ENCODE results near the gene RNF151. TPM values are rescaled to one million over a fixed set of nuclear protein-coding genes. Genes with fewer than 3 reads are reported as not detected.
"Not testable (repeated sequence)": the region's sequence is repeated elsewhere in the genome, so short reads cannot be mapped to it uniquely, and the experiment has no call there.

The RNF151 gene
- polyA plus RNA-seq, 1 donor = not detected

- no peak for DNase-seq
Observed at GRCh38 chr16:1938910-1939309, 27.7 kb upstream of the RNF151 start.

- not testable (repeated sequence) for DNase-seq
Observed at GRCh38 chr16:1939833-1940232, 26.8 kb upstream of the RNF151 start.

- DNase-seq = no peak
Observed at GRCh38 chr16:1940273-1941161, 26.1 kb upstream of the RNF151 start.

- DNase-seq = no peak
Observed at GRCh38 chr16:1941162-1942046, 25.3 kb upstream of the RNF151 start.

GRCh38 chr16:1942047-1942809 is 24.4 kb upstream of the RNF151 start:
- DNase-seq = no peak

GRCh38 chr16:1942810-1943726 is 23.6 kb upstream of the RNF151 start, which contains the start of gene MSRB1:
Gene MSRB1 (minus strand): TSS chr16:1943199. CDS start chr16:1943156, 43 bp downstream.
- peak; percentile 99 for DNase-seq

- no peak for DNase-seq
Observed at GRCh38 chr16:1944612-1945199, 21.9 kb upstream of the RNF151 start.

- DNase-seq = no peak
Observed at GRCh38 chr16:1945559-1946391, 20.9 kb upstream of the RNF151 start.

GRCh38 chr16:1946495-1947368 is 19.9 kb upstream of the RNF151 start:
- DNase-seq = no peak

GRCh38 chr16:1947369-1947670 is 19.3 kb upstream of the RNF151 start:
- DNase-seq = no peak

- no peak for DNase-seq
Observed at GRCh38 chr16:1949507-1949906, 17.1 kb upstream of the RNF151 start.

- no peak for DNase-seq
Observed at GRCh38 chr16:1950047-1950446, 16.6 kb upstream of the RNF151 start.

GRCh38 chr16:1950559-1950958 is 16.1 kb upstream of the RNF151 start:
- no peak for DNase-seq

- DNase-seq = no peak
Observed at GRCh38 chr16:1953734-1954133, 12.9 kb upstream of the RNF151 start.

GRCh38 chr16:1957434-1958142 is 9.1 kb upstream of the RNF151 start:
- not testable (repeated sequence) for DNase-seq

GRCh38 chr16:1958143-1958491 is 8.5 kb upstream of the RNF151 start:
- DNase-seq = not testable (repeated sequence)

- DNase-seq = no peak
Observed at GRCh38 chr16:1958715-1959268, 7.9 kb upstream of the RNF151 start.
